CD14-positive monocyte (primary cell): Measurements from ENCODE around the gene ELMO1. TPM values are rescaled to one million over a fixed set of nuclear protein-coding genes. Genes with fewer than 3 reads are reported as not detected.
A peak's percentile ranks its signal among the peaks of the same experiment; 100 is the strongest.

Experiments used
- DNase-seq, 3 donors: peaks; one replicate each; pipeline ENCODE4 v3.0.0-alpha.2; 2011 to 2022
- H2AFZ ChIP-seq: 2 replicates; pipeline ENCODE4 v1.6.0; 2012; ENCODE audit warnings: mild to moderate bottlenecking, low read depth, low read length, inconsistent platforms; ENCODE audit not compliant: insufficient read depth, poor library complexity, severe bottlenecking
- H3K27ac ChIP-seq, 2 donors: 1 replicate in 1 of 2; 2 replicates in 1 of 2; pipeline ENCODE4 v1.5.1; 2012 to 2013; ENCODE audit warnings: low read length in 2 of 2, control low read depth in 1 of 2, inconsistent platforms in 1 of 2, low read depth in 1 of 2, mild to moderate bottlenecking in 1 of 2
- H3K27me3 ChIP-seq, 2 donors: one replicate each; pipeline versions ENCODE4 v1.6.0 to v1.6.1; 2011 to 2013; ENCODE audit warnings: low read length in 2 of 2; ENCODE audit not compliant: control insufficient read depth in 2 of 2, insufficient read depth in 2 of 2
- H3K36me3 ChIP-seq, 2 donors: replicated peaks in 1 of 2; 1 replicate in 1 of 2; 2 replicates in 1 of 2; pipeline versions ENCODE4 v1.5.1 to v1.6.1; 2012 to 2013; ENCODE audit warnings: low read length in 2 of 2, control low read depth in 1 of 2, inconsistent platforms in 1 of 2, mild to moderate bottlenecking in 1 of 2; ENCODE audit not compliant: insufficient read depth in 2 of 2, control insufficient read depth in 1 of 2
- H3K4me1 ChIP-seq, 2 donors: 1 replicate in 1 of 2; 2 replicates in 1 of 2; pipeline versions ENCODE4 v1.5.1 to v1.6.1; 2012 to 2013; ENCODE audit warnings: low read length in 2 of 2, control low read depth in 1 of 2, inconsistent platforms in 1 of 2, mild to moderate bottlenecking in 1 of 2, moderate library complexity in 1 of 2; ENCODE audit not compliant: insufficient read depth in 2 of 2, control insufficient read depth in 1 of 2
- H3K4me2 ChIP-seq: replicated peaks from 2 replicates; pipeline ENCODE3; 2012; ENCODE audit warnings: low read length, moderate library complexity, mild to moderate bottlenecking; ENCODE audit not compliant: poor library complexity, severe bottlenecking; ENCODE audit errors: extremely low read depth
- H3K4me3 ChIP-seq, 3 experiments: fragments of 200-600 bp in 1 of 3; sonication (generic) in 1 of 3; replicated peaks in 1 of 3; 1 replicate in 2 of 3; 2 replicates in 1 of 3; pipeline ENCODE4 v1.5.1; 2011 to 2013; ENCODE audit warnings: low read length in 3 of 3, mild to moderate bottlenecking in 3 of 3, control low read depth in 2 of 3, low read depth in 2 of 3, inconsistent platforms in 1 of 3, moderate library complexity in 1 of 3
- H3K79me2 ChIP-seq: 2 replicates; pipeline ENCODE4 v1.6.0; 2012; ENCODE audit warnings: mild to moderate bottlenecking, control low read depth, inconsistent platforms, low read length, moderate library complexity; ENCODE audit not compliant: insufficient read depth
- H3K9ac ChIP-seq: 2 replicates; pipeline ENCODE4 v1.6.0; 2017; ENCODE audit warnings: low read length, mild to moderate bottlenecking; ENCODE audit not compliant: insufficient read depth, poor library complexity, severe bottlenecking
- H3K9me3 ChIP-seq, 2 donors: replicated peaks in 1 of 2; 1 replicate in 1 of 2; 2 replicates in 1 of 2; pipeline versions ENCODE4 v1.5.1 to v1.6.1; 2012 to 2013; ENCODE audit warnings: low read length in 2 of 2, control low read depth in 1 of 2; ENCODE audit not compliant: control insufficient read depth in 1 of 2, insufficient read depth in 1 of 2
- H4K20me1 ChIP-seq: 2 replicates; pipeline ENCODE4 v1.6.0; 2012; ENCODE audit warnings: mild to moderate bottlenecking, low read length, control low read depth, moderate library complexity; ENCODE audit not compliant: insufficient read depth
- H3K27ac Mint-ChIP-seq, 7 donors: one replicate each; pipeline ENCODE4 v1.8.0; 2020; ENCODE audit warnings: mild to moderate bottlenecking in 7 of 7, mixed read lengths in 7 of 7, moderate library complexity in 6 of 7, inconsistent platforms in 2 of 7
- H3K27me3 Mint-ChIP-seq, 3 donors: one replicate each; pipeline ENCODE4 v1.8.0; 2021 to 2022; ENCODE audit warnings: low read depth in 3 of 3, mild to moderate bottlenecking in 3 of 3, mixed read lengths in 3 of 3, moderate library complexity in 3 of 3, inconsistent platforms in 1 of 3
- H3K36me3 Mint-ChIP-seq, 2 donors: one replicate each; pipeline ENCODE4 v1.8.0; 2020; ENCODE audit warnings: mixed read lengths in 2 of 2, inconsistent platforms in 1 of 2, mild to moderate bottlenecking in 1 of 2
- H3K4me1 Mint-ChIP-seq: one replicate; pipeline ENCODE4 v1.8.0; 2020; ENCODE audit warnings: mild to moderate bottlenecking, mixed read lengths
- H3K4me3 Mint-ChIP-seq, 2 donors: one replicate each; pipeline ENCODE4 v1.8.0; 2020; ENCODE audit warnings: mild to moderate bottlenecking in 2 of 2, mixed read lengths in 2 of 2, moderate library complexity in 1 of 2
- H3K9me3 Mint-ChIP-seq, 7 donors: one replicate each; pipeline ENCODE4 v1.8.0; 2020 to 2022; ENCODE audit warnings: mixed read lengths in 7 of 7, mild to moderate bottlenecking in 6 of 7, moderate library complexity in 6 of 7, inconsistent platforms in 2 of 7
- WGBS: methylation state at CpG from one replicate; pipeline ENCODE4 v1.1.5; 2013; ENCODE audit warnings: missing lambda C conversion rate; ENCODE audit not compliant: insufficient coverage; 5-methylcytosine and 5-hydroxymethylcytosine counted together
- intact Hi-C, 2 donors: fragments of 100-400 bp; cut with micrococcal nuclease; formaldehyde crosslinking; loops; one replicate each; pipeline versions ENCODE4 v1.15.0 to v1.15.1; 2023
- polyA plus RNA-seq, 3 donors: library from polyadenylated mRNA; depleted of rRNA in 1 of 3; unstranded in 2 of 3; stranded (reverse) in 1 of 3; fragments of 300-500 nt in 2 of 3; fragments of >200 nt in 1 of 3; fragmentation: Illumina TruSeq in 2 of 3; gene quantifications; 1 replicate in 2 of 3; 2 replicates in 1 of 3; pipeline ENCODE4 v1.2.3, GENCODE V29; 2012 to 2021
- TF ChIP-seq, protein P1 (sequence below): fragments of 200-600 bp; IDR thresholded peaks from one replicate; pipeline ENCODE4 v1.8.0; 2022; ENCODE audit warnings: antibody characterized with exemption, mild to moderate bottlenecking

The ELMO1 gene
- polyA plus RNA-seq, 3 donors, result 46.6 to 50.2 (median 46.7) TPM

DNA sequence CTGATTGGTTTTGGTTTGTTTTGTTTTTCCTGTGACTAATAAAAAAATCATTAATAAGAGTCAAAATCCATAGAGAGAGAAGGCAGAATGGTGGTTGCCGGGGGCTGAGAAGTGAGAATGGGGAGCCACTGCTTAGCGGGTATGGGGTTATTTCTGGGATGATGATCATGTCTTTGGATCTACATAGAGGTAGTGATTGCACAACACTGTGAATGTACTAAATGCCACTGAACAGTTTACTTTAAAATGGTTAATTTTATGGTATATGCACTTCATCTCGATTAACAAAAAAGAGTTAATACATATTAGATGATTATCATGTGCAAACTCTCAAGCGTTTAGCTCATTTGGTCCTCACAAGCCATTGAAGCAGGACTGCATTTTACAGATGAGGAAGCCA lies 342.9 kb downstream of the ELMO1 start:
- Histone ChIP-seq H3K4me3 (no peak overlapping the region), H3K27me3 (no peaks in the 10 kb centered on the region), H3K27ac (no peak overlapping the region), H2AFZ (no peak overlapping the region), H3K36me3 (peaks cover 0 to 2% of the 10 kb centered on the region in 2 donors), H3K9ac (no peak overlapping the region), H3K79me2 (peaks cover 2% of the 10 kb centered on the region), H3K9me3 (no peaks in the 10 kb centered on the region), H3K4me2 (no peak overlapping the region), H4K20me1 (peaks cover 86% of the 10 kb centered on the region), H3K4me1 (peaks cover 3 to 4% of the 10 kb centered on the region in 2 donors)
- Mint-ChIP-seq H3K4me1 (peaks cover 26% of the 10 kb centered on the region), H3K9me3 (peaks cover 0 to 1% (median 0%) of the 10 kb centered on the region in 7 donors), H3K36me3 (peaks cover 2 to 6% of the 10 kb centered on the region in 2 donors), H3K4me3 (no peak overlapping the region), H3K27ac (peak overlapping the region in 3 of 7 donors; percentile 15 to 82 (median 68)), H3K27me3 (no peaks in the 10 kb centered on the region)
- 89% methylated on average over 3 of the region's 4 CpGs for WGBS
- no peak for DNase-seq
- intact Hi-C loops, result no loop called here
- TF ChIP-seq, protein P1, sequence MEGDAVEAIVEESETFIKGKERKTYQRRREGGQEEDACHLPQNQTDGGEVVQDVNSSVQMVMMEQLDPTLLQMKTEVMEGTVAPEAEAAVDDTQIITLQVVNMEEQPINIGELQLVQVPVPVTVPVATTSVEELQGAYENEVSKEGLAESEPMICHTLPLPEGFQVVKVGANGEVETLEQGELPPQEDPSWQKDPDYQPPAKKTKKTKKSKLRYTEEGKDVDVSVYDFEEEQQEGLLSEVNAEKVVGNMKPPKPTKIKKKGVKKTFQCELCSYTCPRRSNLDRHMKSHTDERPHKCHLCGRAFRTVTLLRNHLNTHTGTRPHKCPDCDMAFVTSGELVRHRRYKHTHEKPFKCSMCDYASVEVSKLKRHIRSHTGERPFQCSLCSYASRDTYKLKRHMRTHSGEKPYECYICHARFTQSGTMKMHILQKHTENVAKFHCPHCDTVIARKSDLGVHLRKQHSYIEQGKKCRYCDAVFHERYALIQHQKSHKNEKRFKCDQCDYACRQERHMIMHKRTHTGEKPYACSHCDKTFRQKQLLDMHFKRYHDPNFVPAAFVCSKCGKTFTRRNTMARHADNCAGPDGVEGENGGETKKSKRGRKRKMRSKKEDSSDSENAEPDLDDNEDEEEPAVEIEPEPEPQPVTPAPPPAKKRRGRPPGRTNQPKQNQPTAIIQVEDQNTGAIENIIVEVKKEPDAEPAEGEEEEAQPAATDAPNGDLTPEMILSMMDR, result no peak

DNA sequence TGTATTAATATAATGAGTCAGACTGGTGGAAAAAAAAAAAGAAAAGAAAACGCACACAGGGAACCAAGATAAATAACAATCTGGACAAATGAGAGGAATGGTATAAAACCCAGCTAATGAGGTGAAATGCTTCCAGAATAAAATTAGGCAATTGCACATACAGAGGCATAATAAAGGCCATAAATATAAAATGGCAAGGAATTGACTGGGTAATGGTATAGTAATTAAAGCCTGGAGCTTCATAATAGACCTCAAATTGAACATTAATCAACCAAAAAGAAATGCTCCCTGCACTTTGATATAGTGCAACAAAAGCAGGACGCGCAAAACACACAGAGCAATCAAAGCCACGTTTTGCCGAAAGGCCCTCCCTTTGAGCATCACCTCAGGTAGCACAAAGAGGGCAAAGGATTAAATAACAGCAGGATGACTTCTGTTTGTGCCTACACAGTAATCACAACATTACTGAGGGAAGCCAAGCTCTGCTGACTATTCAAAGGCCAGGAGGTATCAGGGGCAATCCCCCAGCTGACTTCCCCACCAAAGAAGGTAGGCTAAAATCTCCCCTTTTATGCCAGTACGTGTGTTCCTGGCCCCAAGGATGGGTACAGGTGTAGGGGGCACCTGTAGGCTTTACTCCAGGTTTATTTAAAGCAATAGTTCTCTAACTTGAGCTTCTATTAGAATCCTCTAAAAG lies 343.7 kb downstream of the ELMO1 start:
- TF ChIP-seq, protein P1, result no peak
- H3K27ac Mint-ChIP-seq, result no peak overlapping the region
- Histone ChIP-seq H3K4me3 (no peak overlapping the region), H3K27me3 (no peaks in the 10 kb centered on the region), H3K36me3 (no peaks in the 10 kb centered on the region), H3K9me3 (no peaks in the 10 kb centered on the region), H2AFZ (no peak overlapping the region), H3K9ac (no peak overlapping the region), H3K27ac (no peak overlapping the region), H3K4me1 (peaks cover 7% of the 10 kb centered on the region in 2 donors), H3K79me2 (peaks cover 2% of the 10 kb centered on the region), H4K20me1 (peaks cover 89% of the 10 kb centered on the region), H3K4me2 (no peak overlapping the region)
- H3K9me3 Mint-ChIP-seq, result peaks cover 0 to 1% (median 0%) of the 10 kb centered on the region in 7 donors
- H3K4me3 Mint-ChIP-seq, result no peak overlapping the region
- DNase-seq, result no peak
- no peaks in the 10 kb centered on the region for H3K27me3 Mint-ChIP-seq
- 80% methylated on average over 4 of the region's 6 CpGs for WGBS
- peaks cover 30% of the 10 kb centered on the region for H3K4me1 Mint-ChIP-seq
- intact Hi-C loops, result no loop called here
- peaks cover 7 to 12% of the 10 kb centered on the region in 2 donors for H3K36me3 Mint-ChIP-seq
